HG03025 (cell line): ENCODE results near the gene MAMDC2.

Experiments
- ATAC-seq: cut with Tn5 transposase; IDR thresholded peaks from one replicate; pipeline ENCODE4 v1.9.1; 2021; ENCODE audit warnings: mild to moderate bottlenecking, moderate library complexity; ENCODE audit not compliant: unreplicated experiment, low FRiP score

MAMDC2 gene

GRCh38 chr9:70100362-70100761, 56.7 kb downstream of the MAMDC2 start:
- ATAC-seq, result no peak

GRCh38 chr9:70101265-70101664, 57.6 kb downstream of the MAMDC2 start:
- ATAC-seq, result no peak

- ATAC-seq, result no peak
These were observed 61.5 kb downstream of the MAMDC2 start for GRCh38 chr9:70105147-70105546.

- ATAC-seq, result no peak
These were observed 62.9 kb downstream of the MAMDC2 start for GRCh38 chr9:70106571-70106970.

GRCh38 chr9:70107558-70107957, 63.9 kb downstream of the MAMDC2 start:
- ATAC-seq, result no peak

GRCh38 chr9:70108181-70108580, 64.5 kb downstream of the MAMDC2 start:
- ATAC-seq, result no peak

GRCh38 chr9:70110194-70111041, 66.8 kb downstream of the MAMDC2 start:
- ATAC-seq, result peak; percentile 27

GRCh38 chr9:70111042-70111602, 67.5 kb downstream of the MAMDC2 start:
- ATAC-seq, result peak; percentile 81

GRCh38 chr9:70111641-70112236, 68.1 kb downstream of the MAMDC2 start:
- no peak for ATAC-seq

- ATAC-seq, result no peak
These were observed 69.3 kb downstream of the MAMDC2 start for GRCh38 chr9:70112981-70113380.

- no peak for ATAC-seq
These were observed 69.9 kb downstream of the MAMDC2 start for GRCh38 chr9:70113403-70114022.

GRCh38 chr9:70114898-70115297, 71.2 kb downstream of the MAMDC2 start:
- ATAC-seq, result no peak

- no peak for ATAC-seq
These were observed 74.2 kb downstream of the MAMDC2 start for GRCh38 chr9:70117835-70118319.

GRCh38 chr9:70119786-70120185, 76.1 kb downstream of the MAMDC2 start:
- no peak for ATAC-seq

GRCh38 chr9:70120834-70121510, 77.3 kb downstream of the MAMDC2 start:
- no peak for ATAC-seq

- no peak for ATAC-seq
These were observed 78.3 kb downstream of the MAMDC2 start for GRCh38 chr9:70121818-70122436.

- ATAC-seq, result no peak
These were observed 80.0 kb downstream of the MAMDC2 start for GRCh38 chr9:70123695-70124094.

GRCh38 chr9:70125621-70126263, 82.1 kb downstream of the MAMDC2 start:
- ATAC-seq, result no peak

GRCh38 chr9:70127036-70127435, 83.4 kb downstream of the MAMDC2 start:
- ATAC-seq, result no peak
